Epithelial cell of proximal tubule (primary cell): ENCODE results near the gene PCK2. TPM values are rescaled to one million over a fixed set of nuclear protein-coding genes. Genes with fewer than 3 reads are reported as not detected.

Experiments
- DNase-seq: peaks from one replicate; pipeline ENCODE4 v3.0.0-alpha.2; 2011; ENCODE audit warnings: low read depth
- H3K4me3 ChIP-seq: 2 replicates; pipeline ENCODE4 v1.5.1; 2011; ENCODE audit warnings: low read depth, mild to moderate bottlenecking, low read length
- total RNA-seq: library from RNA; depleted of rRNA; stranded (reverse); fragments of >200 nt; gene quantifications from 2 replicates; pipeline ENCODE4 v1.2.3, GENCODE V29; 2015
- TF ChIP-seq, protein P1 (sequence below): conservative IDR thresholded peaks from 2 replicates; pipeline ENCODE4 v1.5.1; 2012; ENCODE audit warnings: low read depth, mild to moderate bottlenecking, low read length

PCK2 gene
- total RNA-seq, 1 donor from 2014 or later, result 40.0 TPM

DNA sequence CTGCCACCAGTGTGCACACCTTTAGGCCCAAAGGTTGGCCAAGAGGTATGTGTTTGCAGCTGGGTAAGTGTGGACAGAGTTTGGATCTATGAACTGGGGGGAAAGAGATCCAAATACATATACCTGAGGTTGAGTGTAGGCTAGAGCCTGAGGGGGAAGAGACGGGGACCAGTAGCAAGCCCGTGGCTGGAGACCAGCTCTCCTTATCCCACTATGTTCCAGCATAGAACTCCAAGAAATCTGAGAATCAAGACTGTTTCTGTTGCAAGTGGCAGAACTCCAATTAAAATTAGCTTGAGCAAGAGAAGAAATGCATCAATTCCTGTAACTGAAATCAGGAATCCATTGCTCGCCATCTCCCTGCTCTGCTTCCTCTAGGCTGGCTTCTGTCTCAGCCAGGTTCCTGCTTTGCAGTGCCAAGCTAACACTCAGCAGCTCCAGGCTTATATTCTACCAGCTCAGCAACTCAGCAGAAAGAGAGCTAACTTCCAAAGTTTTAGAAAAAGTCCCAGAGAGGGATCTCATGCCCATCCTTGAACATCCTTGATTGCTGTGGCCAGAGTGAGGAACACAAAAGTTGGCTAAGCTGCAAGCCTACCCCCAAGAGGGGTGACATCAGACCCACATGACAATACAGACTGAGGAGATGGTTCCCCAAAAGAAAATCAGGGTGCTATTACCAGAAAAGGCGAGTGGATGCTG, 1.5 kb upstream of the PCK2 start:
- TF ChIP-seq, protein P1, sequence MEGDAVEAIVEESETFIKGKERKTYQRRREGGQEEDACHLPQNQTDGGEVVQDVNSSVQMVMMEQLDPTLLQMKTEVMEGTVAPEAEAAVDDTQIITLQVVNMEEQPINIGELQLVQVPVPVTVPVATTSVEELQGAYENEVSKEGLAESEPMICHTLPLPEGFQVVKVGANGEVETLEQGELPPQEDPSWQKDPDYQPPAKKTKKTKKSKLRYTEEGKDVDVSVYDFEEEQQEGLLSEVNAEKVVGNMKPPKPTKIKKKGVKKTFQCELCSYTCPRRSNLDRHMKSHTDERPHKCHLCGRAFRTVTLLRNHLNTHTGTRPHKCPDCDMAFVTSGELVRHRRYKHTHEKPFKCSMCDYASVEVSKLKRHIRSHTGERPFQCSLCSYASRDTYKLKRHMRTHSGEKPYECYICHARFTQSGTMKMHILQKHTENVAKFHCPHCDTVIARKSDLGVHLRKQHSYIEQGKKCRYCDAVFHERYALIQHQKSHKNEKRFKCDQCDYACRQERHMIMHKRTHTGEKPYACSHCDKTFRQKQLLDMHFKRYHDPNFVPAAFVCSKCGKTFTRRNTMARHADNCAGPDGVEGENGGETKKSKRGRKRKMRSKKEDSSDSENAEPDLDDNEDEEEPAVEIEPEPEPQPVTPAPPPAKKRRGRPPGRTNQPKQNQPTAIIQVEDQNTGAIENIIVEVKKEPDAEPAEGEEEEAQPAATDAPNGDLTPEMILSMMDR, result no peak
- DNase-seq, result no peak
- H3K4me3 ChIP-seq, result no peak overlapping the region

DNA sequence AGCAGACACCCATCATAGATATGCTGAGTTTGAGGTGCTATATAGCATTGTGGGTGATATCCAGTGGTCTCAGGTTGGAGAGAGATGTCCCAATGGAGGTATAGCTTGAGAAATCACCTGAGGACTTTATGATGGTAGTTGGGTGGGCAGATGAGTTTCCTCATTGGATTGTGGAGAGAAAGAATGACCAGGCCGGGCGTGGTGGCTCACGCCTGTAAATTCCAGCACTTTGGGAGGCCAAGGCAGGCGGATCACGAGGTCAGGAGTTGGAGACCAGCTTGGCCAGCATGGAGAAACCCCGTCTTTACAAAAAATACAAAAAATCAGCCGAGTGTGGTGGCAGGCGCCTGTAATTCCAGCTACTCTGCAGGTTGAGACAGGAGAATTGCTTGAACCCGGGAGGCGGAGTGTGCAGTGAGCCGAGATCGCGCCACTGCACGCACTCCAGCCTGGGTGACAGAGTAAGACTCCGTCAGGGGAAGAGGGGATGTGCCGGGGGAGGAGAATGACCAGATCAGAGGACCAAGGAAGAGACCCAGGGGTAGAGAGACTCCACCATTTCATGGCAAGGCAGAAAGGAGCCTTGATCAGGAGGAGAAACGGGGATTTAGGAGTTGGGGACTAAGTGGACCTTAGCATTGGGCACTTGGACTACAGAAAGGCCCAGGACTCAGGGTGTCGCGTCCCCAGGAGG, 757 bp upstream of the PCK2 start:
- peak overlapping the region; percentile 94 for H3K4me3 ChIP-seq
- TF ChIP-seq, protein P1, result no peak
- no peak for DNase-seq

DNA sequence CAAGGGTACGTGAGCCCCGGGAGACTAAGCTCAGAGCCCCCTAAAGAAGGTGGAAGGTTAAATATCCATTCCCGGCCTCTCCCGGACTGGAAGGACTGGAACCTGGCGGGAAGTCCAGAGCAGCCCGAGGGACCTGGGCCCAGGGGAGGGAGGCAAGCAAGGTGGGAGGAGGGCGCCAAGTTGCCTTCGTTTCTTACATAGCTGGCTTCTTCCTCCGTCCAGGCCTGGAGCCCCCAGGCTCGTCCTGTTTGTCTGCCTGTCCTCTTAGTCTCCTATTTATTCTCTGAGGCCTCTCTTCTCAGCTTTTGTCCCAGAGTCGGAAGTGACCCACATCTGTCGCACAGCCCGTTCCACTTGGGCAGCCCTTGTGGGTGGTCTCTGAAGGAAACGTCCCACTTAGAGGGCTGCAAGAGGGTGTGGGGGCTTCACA, 745 bp downstream of the PCK2 start:
- H3K4me3 ChIP-seq, result peak overlapping the region; percentile 94
- TF ChIP-seq, protein P1, result no peak
- DNase-seq, result no peak

DNA sequence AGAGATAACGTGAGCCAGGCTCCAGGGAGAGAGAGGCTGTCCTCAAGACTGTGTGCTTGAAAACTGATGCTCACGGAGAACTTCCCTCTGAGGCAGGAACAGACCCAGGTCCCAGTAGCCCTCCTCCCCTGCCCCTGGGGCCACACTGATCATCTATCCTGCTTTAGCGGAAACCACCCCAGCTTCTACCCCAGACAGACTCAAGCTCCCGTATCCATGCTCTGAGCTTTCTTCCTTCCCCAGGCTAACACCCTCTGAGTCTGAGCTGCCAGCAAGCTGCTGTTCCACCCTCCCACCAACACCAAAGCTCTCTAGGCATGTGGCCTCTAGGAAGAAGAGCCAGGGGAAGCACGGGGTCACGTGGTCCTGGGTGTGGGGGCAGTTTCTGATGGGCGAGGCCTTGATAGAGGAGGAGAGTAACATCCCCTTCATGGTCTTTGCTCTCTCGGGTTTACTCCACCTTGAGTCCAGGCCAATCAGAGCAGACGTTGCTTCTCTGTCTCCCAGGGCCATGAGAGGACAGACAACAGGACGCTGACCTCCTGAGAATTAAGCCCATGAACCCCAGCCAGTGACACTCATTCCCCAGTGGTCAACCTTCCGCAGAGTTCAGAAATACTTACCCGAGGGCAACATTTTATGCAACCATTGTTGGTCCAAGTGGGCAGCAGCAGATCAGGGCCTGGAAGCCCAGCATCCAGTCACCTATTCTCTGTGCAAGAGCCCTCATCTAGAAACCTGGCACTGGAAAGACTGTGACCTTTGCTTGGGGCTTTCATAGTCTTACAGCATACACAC, 1.4 kb downstream of the PCK2 start:
- no peak for DNase-seq
- TF ChIP-seq, protein P1, result no peak
- H3K4me3 ChIP-seq, result peak overlapping the region; percentile 94

DNA sequence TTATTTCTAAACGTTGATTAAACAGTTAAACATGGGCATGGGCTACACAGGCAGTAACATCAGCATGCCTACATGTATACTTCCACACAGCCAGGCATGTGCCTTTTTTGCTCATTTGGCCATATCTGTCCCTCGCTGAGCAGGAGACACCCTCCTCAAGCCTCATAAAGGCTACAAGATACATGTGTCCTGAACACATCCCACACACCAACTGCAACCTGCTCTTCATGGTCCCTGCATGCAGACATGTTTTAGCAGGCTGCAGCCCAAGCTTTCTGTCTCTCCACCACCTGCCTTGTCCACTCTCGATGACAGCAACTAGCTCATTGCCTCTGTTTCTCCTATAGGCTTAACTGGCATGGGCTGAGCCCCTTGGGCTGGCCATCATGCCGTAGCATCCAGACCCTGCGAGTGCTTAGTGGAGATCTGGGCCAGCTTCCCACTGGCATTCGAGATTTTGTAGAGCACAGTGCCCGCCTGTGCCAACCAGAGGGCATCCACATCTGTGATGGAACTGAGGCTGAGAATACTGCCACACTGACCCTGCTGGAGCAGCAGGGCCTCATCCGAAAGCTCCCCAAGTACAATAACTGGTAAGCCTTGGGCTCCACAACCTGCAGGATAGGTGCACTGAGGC, 2.6 kb downstream of the PCK2 start:
- TF ChIP-seq, protein P1, result no peak
- no peak overlapping the region for H3K4me3 ChIP-seq
- no peak for DNase-seq

DNA sequence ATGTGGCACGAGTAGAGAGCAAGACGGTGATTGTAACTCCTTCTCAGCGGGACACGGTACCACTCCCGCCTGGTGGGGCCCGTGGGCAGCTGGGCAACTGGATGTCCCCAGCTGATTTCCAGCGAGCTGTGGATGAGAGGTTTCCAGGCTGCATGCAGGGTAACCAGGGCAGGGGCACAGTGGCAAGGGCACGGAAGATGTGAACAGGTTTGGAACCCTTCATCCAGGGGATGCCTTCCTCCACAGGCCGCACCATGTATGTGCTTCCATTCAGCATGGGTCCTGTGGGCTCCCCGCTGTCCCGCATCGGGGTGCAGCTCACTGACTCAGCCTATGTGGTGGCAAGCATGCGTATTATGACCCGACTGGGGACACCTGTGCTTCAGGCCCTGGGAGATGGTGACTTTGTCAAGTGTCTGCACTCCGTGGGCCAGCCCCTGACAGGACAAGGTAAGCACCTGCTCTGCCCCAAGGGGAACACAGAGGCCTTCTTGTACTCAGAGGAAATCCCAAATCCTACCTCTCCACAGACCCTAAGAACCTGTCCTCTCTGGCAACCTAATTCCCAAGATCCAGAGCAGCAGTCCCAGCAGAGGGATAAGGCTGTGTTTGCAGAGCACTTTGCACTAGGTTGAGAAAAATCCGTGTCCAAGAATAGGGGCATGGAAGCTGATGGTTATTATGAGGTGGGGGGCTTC, 4.3 kb downstream of the PCK2 start:
- no peak overlapping the region for H3K4me3 ChIP-seq
- no peak for DNase-seq
- TF ChIP-seq, protein P1, result no peak
